ENCODE results near the gene TMEM119. TPM values are rescaled to one million over a fixed set of nuclear protein-coding genes. Genes with fewer than 3 reads are reported as not detected.
A peak's percentile ranks its signal among the peaks of the same experiment; 100 is the strongest.

The TMEM119 gene
- total and polyA plus RNA-seq, 2 of the 4 experiments (the other 2 are of a cell fraction), result 8.1 to 9.2 TPM

- no peak overlapping the region for H2AK9ac ChIP-seq (replicated peaks; ENCODE audit: low read depth, low read length, poor library complexity)
- dilution Hi-C loops (cut with HindIII; ENCODE audit: low sequenced_read_pairs, unreplicated experiment), result no loop called here
- H3K23ac ChIP-seq (ENCODE audit: low read depth, low read length), result no peak overlapping the region
- H2BK20ac ChIP-seq (ENCODE audit: low read depth, low read length), result no peak overlapping the region
- H3K9me3 ChIP-seq (ENCODE audit: control insufficient read depth, insufficient read depth, low read length), result no peaks in the 10 kb centered on the region
- DNase-seq (no peak), ATAC-seq (ENCODE audit: low read depth) (no peak)
- H3K36me3 ChIP-seq (ENCODE audit: control insufficient read depth, insufficient read depth, low read length), result peaks cover 41% of the 10 kb centered on the region
- H4K8ac ChIP-seq (ENCODE audit: low read depth in 2 of 2, low read length in 2 of 2), result no peak overlapping the region
- no peak overlapping the region for H3K4me2 ChIP-seq (ENCODE audit: low read depth, low read length)
- CTCF ChIA-PET, result no interaction called here
- WGBS, 2 experiments (ENCODE audit: extremely low coverage in 2 of 2, insufficient read length in 1 of 2), result no CpG with 5 or more reads among the region's 1 CpG
- BruUV-seq (replicated peaks), result no TSS peak
- peaks cover 37% of the 10 kb centered on the region for H3K9me1 ChIP-seq (ENCODE audit: insufficient read depth, low read length)
- no peak overlapping the region for H2AFZ ChIP-seq (replicated peaks; ENCODE audit: low read length, poor library complexity)
- peaks cover 42 to 77% of the 10 kb centered on the region in 2 experiments for H3K79me1 ChIP-seq (ENCODE audit: low read depth in 1 of 2, low read length in 2 of 2)
- H3K14ac ChIP-seq (replicated peaks; ENCODE audit: low read depth, low read length), result no peak overlapping the region
- no peak overlapping the region for H3K4me3 ChIP-seq (ENCODE audit: insufficient read depth, low read depth, low read length)
- intact Hi-C loops (cut with micrococcal nuclease), result no loop called here
- H2BK15ac ChIP-seq (ENCODE audit: low read depth, low read length), result no peak overlapping the region
- H2BK120ac ChIP-seq (ENCODE audit: low read depth, low read length), result no peak overlapping the region
- peaks cover 42% of the 10 kb centered on the region for H4K20me1 ChIP-seq (ENCODE audit: insufficient read depth, low read length)
- TF ChIP-seq BHLHE40 (IDR thresholded peaks at IDR 0.05; ENCODE audit: low read depth, low read length) (no peak), SMC3 (IDR thresholded peaks at IDR 0.05; ENCODE audit: low read depth, low read length) (no peak), MAFK (IDR thresholded peaks at IDR 0.05; ENCODE audit: low read depth, low read length) (peak; percentile 98)
- no peak overlapping the region for H2BK5ac ChIP-seq (ENCODE audit: low read depth, low read length, poor library complexity, severe bottlenecking)
- no peak overlapping the region for H3K9ac ChIP-seq (ENCODE audit: low read depth, low read length)
- no peak overlapping the region for H3K27ac ChIP-seq (ENCODE audit: insufficient read depth, low read length)
- POLR2A ChIA-PET (ENCODE audit: unreplicated experiment), result no interaction called here
- in situ Hi-C loops (cut with MboI; ENCODE audit: low sequenced_read_pairs), result loop anchor here (10.0 to 25.0 kb wide), 2 partner anchors 292 to 444 kb away; partner anchors contain the start of genes ALKBH2 and UNG
- no peak overlapping the region for H3K4ac ChIP-seq (ENCODE audit: low read depth, low read length)
- H4K91ac ChIP-seq (ENCODE audit: insufficient read depth, low read depth, low read length), result no peak overlapping the region
- no peak overlapping the region for H3K18ac ChIP-seq (ENCODE audit: low read depth, low read length)
- no peak overlapping the region for H2AK5ac ChIP-seq (ENCODE audit: low read depth, low read length)
- no peaks in the 10 kb centered on the region for H3K27me3 ChIP-seq (ENCODE audit: control insufficient read depth, insufficient read depth, low read length)
- H3K56ac ChIP-seq (ENCODE audit: extremely low read depth, insufficient read depth, low read length), result no peak overlapping the region
- H3K4me1 ChIP-seq (ENCODE audit: control insufficient read depth, insufficient read depth, low read length), result peaks cover 24% of the 10 kb centered on the region
- H4K5ac ChIP-seq (ENCODE audit: low read depth, low read length), result no peak overlapping the region
Measured at GRCh38 chr12:108642899-108643654, 45.2 kb upstream of the TMEM119 start.

Measured in IMR-90 (cell line).